HG02571 (cell line): ENCODE results near the gene ADARB2.

Experiments
- ATAC-seq: cut with Tn5 transposase; IDR thresholded peaks from one replicate; pipeline ENCODE4 v1.9.1; 2021; ENCODE audit warnings: mild to moderate bottlenecking, moderate library complexity; ENCODE audit not compliant: unreplicated experiment

The ADARB2 gene

GRCh38 chr10:1664333-1664964 lies 72.9 kb downstream of the ADARB2 start:
- ATAC-seq: no peak

GRCh38 chr10:1663226-1663625 lies 74.1 kb downstream of the ADARB2 start:
- ATAC-seq: no peak

GRCh38 chr10:1662438-1663025 lies 74.8 kb downstream of the ADARB2 start:
- no peak for ATAC-seq

GRCh38 chr10:1661859-1662437 lies 75.4 kb downstream of the ADARB2 start:
- ATAC-seq: no peak

- no peak for ATAC-seq
Measured at GRCh38 chr10:1661416-1661815, 75.9 kb downstream of the ADARB2 start.

GRCh38 chr10:1660815-1661214 lies 76.5 kb downstream of the ADARB2 start:
- ATAC-seq: no peak

- no peak for ATAC-seq
Measured at GRCh38 chr10:1660386-1660785, 76.9 kb downstream of the ADARB2 start.

GRCh38 chr10:1659221-1659791 lies 78.0 kb downstream of the ADARB2 start:
- ATAC-seq: no peak

- no peak for ATAC-seq
Measured at GRCh38 chr10:1658658-1659057, 78.7 kb downstream of the ADARB2 start.

- no peak for ATAC-seq
Measured at GRCh38 chr10:1657479-1657878, 79.8 kb downstream of the ADARB2 start.

- no peak for ATAC-seq
Measured at GRCh38 chr10:1655367-1655766, 82.0 kb downstream of the ADARB2 start.

GRCh38 chr10:1654811-1655356 lies 82.4 kb downstream of the ADARB2 start:
- ATAC-seq: no peak

GRCh38 chr10:1654247-1654646 lies 83.1 kb downstream of the ADARB2 start:
- no peak for ATAC-seq

GRCh38 chr10:1653321-1653720 lies 84.0 kb downstream of the ADARB2 start:
- no peak for ATAC-seq

- ATAC-seq: no peak
Measured at GRCh38 chr10:1652151-1652550, 85.2 kb downstream of the ADARB2 start.

GRCh38 chr10:1651270-1651966 lies 85.9 kb downstream of the ADARB2 start:
- no peak for ATAC-seq

GRCh38 chr10:1650542-1651269 lies 86.6 kb downstream of the ADARB2 start:
- no peak for ATAC-seq

- ATAC-seq: no peak
Measured at GRCh38 chr10:1648648-1649047, 88.7 kb downstream of the ADARB2 start.

- no peak for ATAC-seq
Measured at GRCh38 chr10:1646332-1646731, 91.0 kb downstream of the ADARB2 start.

GRCh38 chr10:1645896-1646295 lies 91.4 kb downstream of the ADARB2 start:
- ATAC-seq: no peak
